Smooth muscle cell (in vitro differentiated cells): ENCODE data around the gene IL22RA1. TPM values are rescaled to one million over a fixed set of nuclear protein-coding genes. Genes with fewer than 3 reads are reported as not detected.

Source experiments
- DNase-seq: peaks from one replicate; lab custom pipeline; 2025; ENCODE audit not compliant: unreplicated experiment; lab: John Stamatoyannopoulos, UW
- H2AFZ ChIP-seq: fragments of 200-600 bp; sonication (generic); 2 replicates; pipeline ENCODE4 v1.6.0; 2016; ENCODE audit warnings: antibody characterized with exemption, low read depth, mild to moderate bottlenecking
- H3F3A ChIP-seq: fragments of 200-600 bp; sonication (generic); 2 replicates; pipeline ENCODE4 v1.6.0; 2017; ENCODE audit warnings: antibody characterized with exemption, low read depth
- H3K27ac ChIP-seq: fragments of 200-600 bp; sonication (generic); 2 replicates; pipeline ENCODE4 v1.5.1; 2016; ENCODE audit warnings: low read depth, mild to moderate bottlenecking
- H3K27me3 ChIP-seq: fragments of 200-600 bp; sonication (generic); 2 replicates; pipeline ENCODE4 v1.6.1; 2016; ENCODE audit warnings: low read depth, mild to moderate bottlenecking
- H3K36me3 ChIP-seq: fragments of 200-600 bp; sonication (generic); 2 replicates; pipeline ENCODE4 v1.5.1; 2016; ENCODE audit warnings: low read depth
- H3K4me1 ChIP-seq: fragments of 200-600 bp; sonication (generic); 2 replicates; pipeline ENCODE4 v1.5.1; 2016; ENCODE audit warnings: low read depth
- H3K4me2 ChIP-seq: fragments of 200-600 bp; sonication (generic); 2 replicates; pipeline ENCODE4 v1.6.0; 2016; ENCODE audit warnings: mild to moderate bottlenecking
- H3K4me3 ChIP-seq: fragments of 200-600 bp; sonication (generic); 2 replicates; pipeline ENCODE4 v1.5.1; 2016; ENCODE audit warnings: mild to moderate bottlenecking
- H3K79me2 ChIP-seq: fragments of 200-600 bp; sonication (generic); 2 replicates; pipeline ENCODE4 v1.6.0; 2016; ENCODE audit warnings: low read depth, mild to moderate bottlenecking
- H3K9ac ChIP-seq: fragments of 200-600 bp; sonication (generic); 2 replicates; pipeline ENCODE4 v1.6.0; 2016; ENCODE audit warnings: low read depth
- H3K9me3 ChIP-seq: fragments of 200-600 bp; sonication (generic); replicated peaks from 2 replicates; pipeline ENCODE4 v1.5.1; 2016; ENCODE audit warnings: low read depth
- H4K20me1 ChIP-seq: fragments of 200-600 bp; sonication (generic); 2 replicates; pipeline ENCODE4 v1.6.0; 2016; ENCODE audit warnings: low read depth
- CTCF ChIP-seq: fragments of 200-600 bp; sonication (generic); IDR thresholded peaks from 2 replicates; pipeline ENCODE4 v1.5.1; 2017; ENCODE audit warnings: borderline replicate concordance, mild to moderate bottlenecking, antibody characterized with exemption; ENCODE audit not compliant: insufficient read depth, poor library complexity, severe bottlenecking
- WGBS: methylation state at CpG from one replicate; pipeline ENCODE4 v1.1.7; 2016; ENCODE audit warnings: low lambda C conversion rate; 5-methylcytosine and 5-hydroxymethylcytosine counted together
- polyA plus RNA-seq: library from polyadenylated mRNA; unstranded; fragments of >200 nt; fragmentation: Nextera tagmentation; extraction: Ambion mirVana; gene quantifications from 2 replicates; pipeline ENCODE4 v1.2.1, GENCODE V29; 2016
- total RNA-seq: library from RNA; depleted of rRNA; stranded (reverse); fragments of >200 nt; gene quantifications from 2 replicates; pipeline ENCODE4 v1.2.3, GENCODE V29; 2014

Gene IL22RA1
- total and polyA plus RNA-seq, 2 experiments from 2014 or later, result 0.40 TPM; not detected in 1

DNA sequence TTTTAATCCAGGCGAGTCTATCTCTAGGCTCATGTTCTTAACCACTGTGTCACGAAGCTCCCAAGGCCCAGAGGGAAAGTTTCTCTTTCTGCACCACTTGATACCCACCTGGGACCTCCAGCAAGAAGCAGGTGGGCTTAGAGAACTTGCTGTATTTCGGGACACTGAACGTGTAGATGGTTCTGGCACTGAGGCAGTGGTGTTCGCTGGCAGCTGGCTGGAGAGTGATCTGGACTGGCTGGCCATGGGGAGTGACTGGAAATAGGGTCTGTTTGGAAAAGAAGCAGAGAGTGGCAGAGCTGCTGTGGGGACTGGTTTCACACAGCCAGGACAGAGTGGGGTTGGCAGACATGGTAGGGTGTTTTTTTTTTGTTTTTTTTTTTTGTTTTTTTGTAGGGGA is 16.4 kb upstream of the IL22RA1 start:
- Histone ChIP-seq H3K27me3 (no peaks in the 10 kb centered on the region), H2AFZ (no peak overlapping the region), H3K9me3 (no peaks in the 10 kb centered on the region), H3K27ac (no peak overlapping the region), H4K20me1 (no peaks in the 10 kb centered on the region), H3K9ac (no peak overlapping the region), H3K36me3 (no peaks in the 10 kb centered on the region), H3K4me3 (no peak overlapping the region), H3K79me2 (no peaks in the 10 kb centered on the region), H3K4me2 (no peak overlapping the region), H3K4me1 (no peaks in the 10 kb centered on the region), H3F3A (no peaks in the 10 kb centered on the region)
- no peak for TF ChIP-seq CTCF
- WGBS, result 96% methylated on average over 5 of the region's 5 CpGs
- DNase-seq, result no peak

DNA sequence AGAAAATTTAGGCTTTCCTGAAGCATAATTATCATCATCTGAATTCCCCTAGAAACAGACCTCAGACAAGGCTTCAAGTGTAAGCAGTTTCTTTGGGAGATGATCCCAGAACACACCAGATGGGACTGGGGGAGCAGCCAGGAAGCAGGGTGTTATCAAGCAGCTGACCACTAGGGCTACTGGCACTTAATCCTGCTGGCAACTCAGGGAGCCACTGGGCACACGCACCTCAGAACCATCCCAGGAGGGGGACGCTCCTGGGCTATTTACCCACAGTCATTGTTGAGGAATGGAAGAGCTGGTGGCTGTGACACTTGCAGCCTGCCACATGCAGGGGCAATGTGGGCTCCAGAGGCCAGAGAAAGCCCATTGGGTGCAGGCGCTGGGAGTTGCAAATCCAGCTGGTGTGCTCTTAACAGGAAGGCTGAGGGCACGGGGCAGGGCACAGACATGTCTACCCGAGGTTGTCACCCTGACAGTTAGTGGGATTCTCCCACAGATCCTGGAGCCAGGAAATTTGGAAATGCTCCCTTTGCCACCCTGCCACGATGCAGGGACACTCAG is 15.1 kb upstream of the IL22RA1 start:
- no peaks in the 10 kb centered on the region for H3K4me1 ChIP-seq
- H3K9ac ChIP-seq, result no peak overlapping the region
- no peaks in the 10 kb centered on the region for H3F3A ChIP-seq
- WGBS, result 94% methylated on average over 6 of the region's 6 CpGs
- no peak overlapping the region for H2AFZ ChIP-seq
- H3K79me2 ChIP-seq, result no peaks in the 10 kb centered on the region
- no peaks in the 10 kb centered on the region for H4K20me1 ChIP-seq
- peak; percentile 13 for TF ChIP-seq CTCF
- no peaks in the 10 kb centered on the region for H3K36me3 ChIP-seq
- no peak overlapping the region for H3K4me2 ChIP-seq
- no peaks in the 10 kb centered on the region for H3K9me3 ChIP-seq
- no peaks in the 10 kb centered on the region for H3K27me3 ChIP-seq
- no peak overlapping the region for H3K4me3 ChIP-seq
- no peak for DNase-seq
- no peak overlapping the region for H3K27ac ChIP-seq

- H3K27me3 ChIP-seq, result peaks cover 2% of the 10 kb centered on the region
- H3K9ac ChIP-seq, result no peak overlapping the region
- H3K9me3 ChIP-seq, result no peaks in the 10 kb centered on the region
- H3K79me2 ChIP-seq, result no peaks in the 10 kb centered on the region
- H3K4me1 ChIP-seq, result peaks cover under 1% of the 10 kb centered on the region
- no peaks in the 10 kb centered on the region for H4K20me1 ChIP-seq
- DNase-seq, result no peak
- no peaks in the 10 kb centered on the region for H3K36me3 ChIP-seq
- no peak overlapping the region for H3K4me2 ChIP-seq
- no peak overlapping the region for H3K27ac ChIP-seq
- no peaks in the 10 kb centered on the region for H3F3A ChIP-seq
- no peak for TF ChIP-seq CTCF
- no peak overlapping the region for H3K4me3 ChIP-seq
- no peak overlapping the region for H2AFZ ChIP-seq
- 96% methylated on average over 18 of the region's 18 CpGs for WGBS
Observed at GRCh38 chr1:24156542-24157260, 13.8 kb upstream of the IL22RA1 start.
